Neuronal stem cell (in vitro differentiated cells): Measurements from ENCODE around the gene SPTLC1.
"Not testable (repeated sequence)": the region's sequence is repeated elsewhere in the genome, so short reads cannot be mapped to it uniquely, and the experiment has no call there.

Source experiments
- DNase-seq: peaks from one replicate; pipeline ENCODE4 v3.0.0-alpha.2; 2013; ENCODE audit warnings: low spot score
- H2AFZ ChIP-seq: one replicate; pipeline ENCODE4 v1.6.1; 2013; ENCODE audit warnings: mild to moderate bottlenecking, low read length, inconsistent platforms
- H2AK5ac ChIP-seq: 2 replicates; pipeline ENCODE4 v1.6.1; 2013; ENCODE audit warnings: low read depth, mild to moderate bottlenecking, inconsistent platforms, low read length, moderate library complexity, mixed read lengths
- H2BK120ac ChIP-seq: 2 replicates; pipeline ENCODE4 v1.6.1; 2013; ENCODE audit warnings: low read depth, mild to moderate bottlenecking, inconsistent platforms, low read length, moderate library complexity, mixed read lengths
- H2BK12ac ChIP-seq: one replicate; pipeline ENCODE4 v1.6.1; 2013; ENCODE audit warnings: low read length, inconsistent platforms
- H2BK15ac ChIP-seq: 2 replicates; pipeline ENCODE4 v1.6.1; 2013; ENCODE audit warnings: mild to moderate bottlenecking, low read length, inconsistent platforms, mixed read lengths
- H2BK5ac ChIP-seq: one replicate; pipeline ENCODE4 v1.6.1; 2013; ENCODE audit warnings: inconsistent platforms, mild to moderate bottlenecking, low read length, moderate library complexity
- H3K14ac ChIP-seq: one replicate; pipeline ENCODE4 v1.6.1; 2013; ENCODE audit warnings: low read length, inconsistent platforms
- H3K18ac ChIP-seq: 2 replicates; pipeline ENCODE4 v1.6.1; 2013; ENCODE audit warnings: low read length, inconsistent platforms
- H3K23ac ChIP-seq: 2 replicates; pipeline ENCODE4 v1.6.1; 2013; ENCODE audit warnings: low read depth, mild to moderate bottlenecking, mixed read lengths, low read length, inconsistent platforms; ENCODE audit not compliant: poor library complexity
- H3K27ac ChIP-seq: replicated peaks from 3 replicates; pipeline ENCODE4 v1.5.1; 2013; ENCODE audit warnings: low read length, inconsistent platforms
- H3K27me3 ChIP-seq, 3 experiments: 2 replicates each; pipeline ENCODE4 v1.6.1; 2013; ENCODE audit warnings: low read length in 3 of 3, mild to moderate bottlenecking in 2 of 3, inconsistent platforms in 1 of 3, low read depth in 1 of 3, mixed read lengths in 1 of 3, moderate library complexity in 1 of 3; ENCODE audit not compliant: control insufficient read depth in 3 of 3, insufficient read depth in 3 of 3
- H3K36me3 ChIP-seq, 2 donors: replicated peaks in 1 of 2; 2 replicates each; pipeline ENCODE4 v1.6.1; 2013; ENCODE audit warnings: low read length in 2 of 2; ENCODE audit not compliant: control insufficient read depth in 2 of 2, insufficient read depth in 2 of 2
- H3K4ac ChIP-seq: 2 replicates; pipeline ENCODE4 v1.6.1; 2013; ENCODE audit warnings: inconsistent platforms, mild to moderate bottlenecking, low read length, moderate library complexity
- H3K4me1 ChIP-seq, 2 donors: 1 replicate in 1 of 2; 2 replicates in 1 of 2; pipeline ENCODE4 v1.6.1; 2013; ENCODE audit warnings: low read length in 2 of 2, low read depth in 1 of 2; ENCODE audit not compliant: control insufficient read depth in 2 of 2, insufficient read depth in 1 of 2
- H3K4me2 ChIP-seq: one replicate; pipeline ENCODE4 v1.6.1; 2013; ENCODE audit warnings: mild to moderate bottlenecking, low read length, inconsistent platforms; ENCODE audit not compliant: insufficient read depth, poor library complexity, severe bottlenecking
- H3K4me3 ChIP-seq, 2 donors: 2 replicates each; pipeline ENCODE4 v1.5.1; 2013; ENCODE audit warnings: low read length in 2 of 2, mild to moderate bottlenecking in 2 of 2, inconsistent platforms in 1 of 2, moderate library complexity in 1 of 2
- H3K79me1 ChIP-seq: one replicate; pipeline ENCODE4 v1.6.1; 2013; ENCODE audit warnings: low read depth, mild to moderate bottlenecking, inconsistent platforms, low read length, moderate library complexity
- H3K9ac ChIP-seq: one replicate; pipeline ENCODE4 v1.6.1; 2013; ENCODE audit warnings: mild to moderate bottlenecking, low read depth, low read length, inconsistent platforms; ENCODE audit not compliant: poor library complexity
- H3K9me3 ChIP-seq, 2 donors: replicated peaks in 1 of 2; 2 replicates each; pipeline versions ENCODE3 to v1.6.1; 2013; ENCODE audit warnings: low read length in 2 of 2, mild to moderate bottlenecking in 2 of 2, inconsistent platforms in 1 of 2, low read depth in 1 of 2, mixed read lengths in 1 of 2, moderate library complexity in 1 of 2; ENCODE audit not compliant: control insufficient read depth in 2 of 2, insufficient read depth in 1 of 2
- H4K8ac ChIP-seq: one replicate; pipeline ENCODE4 v1.6.1; 2013; ENCODE audit warnings: low read depth, mild to moderate bottlenecking, inconsistent platforms, low read length, moderate library complexity
- H4K91ac ChIP-seq: one replicate; pipeline ENCODE4 v1.6.1; 2013; ENCODE audit warnings: low read length, low read depth, mild to moderate bottlenecking, inconsistent platforms; ENCODE audit not compliant: poor library complexity
- WGBS, 2 donors: extraction: QIAGEN DNeasy Blood & Tissue Kit; methylation state at CpG; one replicate each; pipeline ENCODE4 v1.1.7; 2013; ENCODE audit warnings: missing lambda C conversion rate in 2 of 2, mixed read lengths in 1 of 2; ENCODE audit not compliant: insufficient read length in 2 of 2, insufficient replicate concordance in 1 of 2; ENCODE audit errors: extremely low coverage in 2 of 2; 5-methylcytosine and 5-hydroxymethylcytosine counted together

The SPTLC1 gene

DNA sequence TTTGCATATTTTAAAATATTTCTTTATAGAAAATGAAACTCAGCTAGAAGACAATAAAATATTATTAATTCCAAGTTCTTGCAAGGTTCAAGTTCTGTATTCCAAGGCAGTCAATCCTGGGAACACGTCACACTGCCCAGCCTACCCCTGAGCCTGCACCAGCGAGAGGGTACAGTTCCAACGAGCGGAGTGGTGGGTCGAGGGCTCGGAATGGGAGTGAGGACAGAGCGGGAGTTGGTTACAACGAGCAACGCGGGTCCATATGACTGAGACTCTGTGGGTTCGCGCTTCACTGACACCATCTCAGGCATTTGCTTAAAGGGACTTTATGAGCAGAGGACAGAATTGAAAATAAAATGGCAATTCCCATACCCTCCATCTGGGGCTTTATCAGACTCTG is 40.0 kb upstream of the SPTLC1 start:
- Histone ChIP-seq H2BK5ac (no peak overlapping the region), H3K27ac (no peak overlapping the region), H2BK120ac (no peak overlapping the region), H4K91ac (no peak overlapping the region), H3K9me3 (no peaks in the 10 kb centered on the region), H2BK15ac (no peak overlapping the region), H2AK5ac (no peak overlapping the region), H2AFZ (no peak overlapping the region), H3K27me3 (no peaks in the 10 kb centered on the region), H3K4me1 (peaks cover 0 to 4% of the 10 kb centered on the region in 2 donors), H3K14ac (no peak overlapping the region), H3K4me3 (no peak overlapping the region), H3K23ac (no peak overlapping the region), H3K79me1 (no peaks in the 10 kb centered on the region), H3K4ac (no peak overlapping the region), H3K18ac (no peak overlapping the region), H3K9ac (no peak overlapping the region), H3K36me3 (no peaks in the 10 kb centered on the region), H4K8ac (no peak overlapping the region), H3K4me2 (no peak overlapping the region), H2BK12ac (no peak overlapping the region)
- DNase-seq: no peak
- no CpG with 5 or more reads among the region's 12 CpGs for WGBS, 2 donors

DNA sequence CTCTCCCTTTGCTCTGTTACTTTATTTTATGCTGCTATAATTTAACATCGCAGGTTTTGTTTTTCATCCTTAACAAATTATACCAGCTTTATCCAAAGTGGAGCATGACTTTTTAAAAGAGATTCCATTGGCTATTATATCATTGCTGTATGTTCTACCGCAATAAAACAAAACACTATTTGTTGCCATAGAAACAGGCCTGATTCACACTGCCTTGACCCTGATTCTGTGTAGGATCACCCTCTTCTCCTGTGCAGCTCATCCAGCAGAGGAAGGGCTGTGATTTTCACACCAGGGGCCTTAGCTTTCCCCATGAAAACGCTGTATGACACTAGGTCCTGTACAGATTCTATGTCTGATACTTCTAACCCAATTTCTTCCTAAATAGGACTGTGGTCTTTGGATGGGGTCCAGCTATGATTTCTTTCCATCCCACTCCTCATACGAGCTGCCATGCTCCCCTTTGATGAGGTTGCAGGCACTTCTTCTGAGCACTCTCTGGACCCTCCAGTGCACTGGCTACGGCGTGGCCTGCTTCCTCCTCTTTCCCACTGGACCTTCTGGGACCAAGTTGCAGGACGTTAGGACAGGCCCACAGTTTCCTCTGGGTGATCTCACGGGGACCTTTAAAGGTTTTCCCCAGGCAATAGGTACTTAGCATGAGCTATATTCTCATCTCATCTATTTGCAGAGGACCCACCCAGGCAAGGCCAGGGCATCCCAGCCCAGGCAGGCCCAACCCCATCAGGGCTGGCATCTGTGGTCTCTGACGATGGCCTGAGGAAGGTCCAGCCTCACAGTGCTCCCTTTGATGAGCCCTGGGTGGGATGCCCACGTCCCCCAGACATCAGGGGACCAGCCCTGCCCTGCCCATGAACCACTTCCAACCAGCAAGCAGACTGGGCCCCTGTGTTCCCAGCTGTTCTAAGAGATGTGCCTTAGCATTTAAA is 38.5 kb upstream of the SPTLC1 start:
- H2BK12ac ChIP-seq, H3K9me3 ChIP-seq, H3K79me1 ChIP-seq, H3K27me3 ChIP-seq, H2AK5ac ChIP-seq, H2BK120ac ChIP-seq, H4K8ac ChIP-seq, H2BK15ac ChIP-seq, H3K27ac ChIP-seq, H3K23ac ChIP-seq, H3K4me2 ChIP-seq, H3K4me3 ChIP-seq, H4K91ac ChIP-seq, H3K4ac ChIP-seq, H2BK5ac ChIP-seq, H3K18ac ChIP-seq, DNase-seq, H3K9ac ChIP-seq, H3K36me3 ChIP-seq, H3K4me1 ChIP-seq, H3K14ac ChIP-seq: not testable (repeated sequence)
- no CpG with 5 or more reads among the region's 10 CpGs for WGBS, 2 donors
- peak overlapping the region; percentile 33 for H2AFZ ChIP-seq

DNA sequence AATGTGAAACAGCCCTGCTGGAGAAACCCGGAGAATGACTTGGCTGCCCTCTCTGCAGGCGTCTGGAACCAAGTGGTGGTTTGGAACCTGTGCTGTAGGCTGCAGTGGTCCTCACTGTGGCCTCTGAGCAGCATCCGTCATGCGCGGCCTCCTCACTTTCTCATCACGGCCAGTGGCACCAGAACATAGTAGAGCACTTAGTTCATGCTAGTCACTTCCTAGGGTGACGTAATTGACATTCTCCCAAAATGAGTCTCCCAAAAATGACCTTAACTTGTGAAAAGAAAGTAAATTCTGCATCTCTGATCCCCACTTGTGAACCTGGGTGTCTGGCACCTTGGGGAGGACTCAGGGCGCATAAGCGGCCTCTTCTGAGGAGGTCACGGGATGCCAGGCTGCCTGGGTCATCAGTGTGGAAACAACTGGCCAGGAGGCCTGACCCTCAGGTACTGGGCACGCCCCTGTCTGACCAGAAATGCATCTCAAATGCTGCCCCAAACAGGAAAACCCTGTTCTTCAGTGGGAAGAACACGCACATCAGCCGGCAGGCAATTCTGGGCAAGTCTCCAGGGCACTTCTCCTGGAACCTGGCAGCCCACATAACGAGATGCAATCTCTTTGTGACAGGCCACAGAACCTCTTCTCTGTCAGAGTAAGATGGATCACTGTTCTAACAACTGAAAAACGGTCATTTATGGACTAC is 36.6 kb upstream of the SPTLC1 start:
- Histone ChIP-seq H2BK12ac (no peak overlapping the region), H2BK15ac (peak overlapping the region; percentile 45), H3K9me3 (no peaks in the 10 kb centered on the region), H3K36me3 (no peaks in the 10 kb centered on the region), H3K4ac (no peak overlapping the region), H3K23ac (no peak overlapping the region), H4K91ac (no peak overlapping the region), H3K79me1 (no peaks in the 10 kb centered on the region), H2BK120ac (no peak overlapping the region), H2BK5ac (no peak overlapping the region), H2AK5ac (no peak overlapping the region), H2AFZ (no peak overlapping the region), H3K27me3 (no peaks in the 10 kb centered on the region), H3K14ac (peak overlapping the region; percentile 27), H3K18ac (peak overlapping the region; percentile 51), H3K9ac (no peak overlapping the region), H3K4me1 (peaks cover 9 to 13% of the 10 kb centered on the region in 2 donors), H3K4me2 (no peak overlapping the region), H3K27ac (no peak overlapping the region), H3K4me3 (no peak overlapping the region), H4K8ac (no peak overlapping the region)
- no peak for DNase-seq
- WGBS, 2 donors: no CpG with 5 or more reads among the region's 15 CpGs
